GM19463 (cell line): ENCODE results near the gene LILRA6.
"Not testable (repeated sequence)": the region's sequence is repeated elsewhere in the genome, so short reads cannot be mapped to it uniquely, and the experiment has no call there.

Experiments used
- ATAC-seq: cut with Tn5 transposase; IDR thresholded peaks from one replicate; pipeline ENCODE4 v1.9.1; 2021; ENCODE audit warnings: mild to moderate bottlenecking, moderate library complexity; ENCODE audit not compliant: unreplicated experiment

Gene LILRA6

GRCh38 chr19:54268936-54269335, 26.3 kb upstream of the LILRA6 start:
- no peak for ATAC-seq

DNA sequence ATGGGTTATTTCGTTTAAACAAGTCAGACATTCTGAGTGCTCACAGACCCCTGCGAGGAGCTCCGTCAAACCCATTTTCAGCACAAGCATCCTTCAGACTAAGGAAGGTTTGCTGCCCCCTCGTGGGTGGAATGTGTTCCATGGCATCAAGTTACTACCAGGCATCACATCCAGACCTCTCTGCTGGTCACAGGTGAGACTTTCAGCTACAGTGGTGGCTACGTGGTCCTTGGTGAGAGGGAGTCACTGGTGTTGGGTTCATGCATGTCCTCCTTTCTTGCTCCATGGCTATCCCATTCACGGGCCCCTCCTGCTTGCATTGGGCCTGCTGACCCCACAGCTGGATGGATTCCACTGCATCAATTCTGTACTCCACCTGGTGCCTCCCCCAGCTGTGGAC, 23.5 kb upstream of the LILRA6 start:
- ATAC-seq = no peak

DNA sequence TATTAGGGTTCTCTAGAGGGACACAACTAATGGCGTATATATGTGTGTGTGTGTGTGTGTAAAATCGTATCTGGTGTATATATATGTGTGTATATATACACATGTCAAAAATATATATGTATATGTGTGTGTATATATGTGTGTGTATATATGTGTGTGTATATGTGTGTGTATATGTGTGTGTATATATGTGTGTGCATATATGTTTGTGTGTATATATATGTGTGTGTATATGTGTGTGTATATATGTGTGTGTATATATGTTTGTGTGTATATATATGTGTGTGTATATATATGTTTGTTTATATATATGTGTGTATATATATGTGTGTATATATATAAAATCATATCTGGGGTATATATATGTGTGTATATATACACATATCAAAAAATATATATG, 19.9 kb upstream of the LILRA6 start:
- ATAC-seq = no peak

DNA sequence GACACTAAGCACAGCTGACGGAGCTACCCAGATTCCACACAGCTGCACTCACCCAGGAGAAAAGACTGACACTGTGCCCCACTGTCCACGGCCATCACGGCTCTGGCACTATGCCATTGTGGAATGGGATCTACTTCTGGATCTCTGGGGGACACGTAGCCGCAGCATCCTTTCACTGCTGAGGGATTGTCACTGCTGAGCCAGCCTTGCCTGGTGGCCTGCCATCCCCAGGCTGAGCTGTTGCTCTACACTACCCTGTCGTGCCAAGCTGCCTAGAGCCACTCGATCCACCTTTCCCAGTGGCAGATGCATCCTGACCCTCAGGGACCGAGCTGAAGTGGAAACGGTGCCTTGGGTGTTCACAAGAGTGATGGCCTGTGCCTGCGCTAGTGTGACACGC, 19.5 kb upstream of the LILRA6 start:
- ATAC-seq = no peak

DNA sequence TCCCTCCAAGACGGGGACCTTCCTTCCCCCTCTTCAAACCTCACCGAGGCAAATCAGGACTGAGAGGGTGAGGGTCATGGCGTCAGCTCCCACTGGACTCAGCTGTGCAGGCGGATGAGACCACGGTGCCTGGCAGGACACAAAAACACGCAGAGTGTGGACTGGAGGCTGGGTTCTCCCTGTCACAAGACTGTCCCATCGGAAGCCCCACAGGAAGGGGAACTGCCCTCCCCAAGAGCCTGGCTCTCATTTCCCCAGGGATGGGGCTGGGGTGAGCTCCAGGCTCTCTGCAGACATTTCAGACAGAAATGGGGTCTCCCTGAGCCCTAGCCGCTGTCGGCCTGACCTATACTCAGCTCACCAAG, 14.5 kb upstream of the LILRA6 start, which contains the start of gene LILRB5:
Gene LILRB5 (minus strand): TSS at position 158 of the 365 bp plus-strand sequence. CDS start 80 bp downstream, at position 78.
- ATAC-seq = no peak

GRCh38 chr19:54256250-54257115, 13.9 kb upstream of the LILRA6 start:
- no peak for ATAC-seq

DNA sequence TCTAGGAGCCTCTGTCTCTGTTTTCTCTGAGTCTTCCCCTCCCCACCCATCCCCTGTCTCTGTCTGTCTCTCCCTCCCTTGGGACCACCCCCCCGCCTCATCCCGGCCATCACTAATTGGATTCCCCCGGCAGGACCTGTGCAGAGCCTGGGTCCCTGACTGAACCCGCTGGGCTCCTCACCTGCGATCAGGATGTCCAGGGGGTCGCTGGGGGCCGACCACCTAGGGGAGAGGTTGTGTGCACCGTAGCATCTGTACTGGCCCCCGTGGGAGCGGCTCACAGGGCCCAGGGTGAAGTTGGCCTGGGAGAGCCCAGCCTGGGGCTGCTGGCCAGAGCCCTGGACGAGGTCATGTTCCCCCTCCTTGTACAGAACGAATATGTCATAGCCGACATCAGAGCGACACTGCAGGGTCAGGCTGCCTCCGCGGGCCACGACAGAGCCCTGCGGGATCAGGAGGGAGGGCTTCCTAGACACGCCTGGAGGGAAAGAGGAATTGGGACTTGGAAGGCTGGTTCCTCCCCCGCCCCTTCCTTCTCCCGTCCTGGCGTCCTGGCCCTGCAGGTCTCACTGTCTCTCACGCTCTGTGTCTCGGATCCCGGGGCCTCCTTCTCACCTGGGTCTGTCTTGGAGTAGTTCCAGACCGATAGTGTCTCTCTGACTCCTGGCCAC, 12.7 kb upstream of the LILRA6 start:
- no peak for ATAC-seq

- no peak for ATAC-seq
Observed at GRCh38 chr19:54254195-54254906, 11.8 kb upstream of the LILRA6 start.

DNA sequence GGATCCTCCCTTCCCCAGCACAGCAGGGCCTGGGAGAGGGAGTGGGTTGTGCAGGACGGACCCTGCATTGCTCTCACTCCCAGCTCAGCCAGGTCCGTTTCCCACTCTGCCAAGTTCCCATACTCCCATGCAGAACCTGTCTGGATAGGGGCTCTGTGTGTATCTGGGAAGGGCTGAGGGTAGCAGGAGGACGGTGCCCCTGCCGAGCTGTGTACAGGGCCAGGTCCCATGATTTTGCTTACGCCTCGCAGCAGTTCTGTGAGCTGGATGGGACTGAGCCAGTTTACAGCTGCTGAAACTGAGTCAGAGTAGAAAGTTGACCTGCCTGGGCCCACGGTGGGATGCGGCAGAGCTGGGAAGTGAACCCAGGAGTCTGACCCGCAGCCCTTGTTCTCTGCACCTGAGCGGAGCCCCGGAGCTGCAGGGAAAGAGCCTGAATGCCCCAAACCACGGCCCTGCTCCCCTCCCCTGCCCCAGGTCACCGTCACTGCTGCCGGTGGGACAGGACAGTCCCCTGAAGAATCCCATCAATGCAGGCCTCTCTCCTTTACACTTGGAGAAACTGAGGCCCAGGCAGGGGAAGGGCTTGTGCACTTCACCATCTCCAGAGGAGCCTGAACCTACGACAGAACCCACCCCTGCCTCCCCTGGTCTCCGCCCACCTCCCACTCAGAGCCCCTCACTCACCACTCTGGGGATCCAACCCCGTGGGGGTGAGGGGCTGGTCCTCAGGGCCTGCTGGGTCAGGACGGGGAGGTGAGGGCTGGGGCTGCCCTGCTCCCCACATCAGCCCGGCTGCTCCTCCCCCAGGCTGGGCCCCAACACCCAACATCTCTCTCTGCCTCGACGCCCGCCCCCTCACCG, 11.0 kb upstream of the LILRA6 start:
- ATAC-seq = no peak

GRCh38 chr19:54252845-54253244, 10.3 kb upstream of the LILRA6 start:
- no peak for ATAC-seq

- no peak for ATAC-seq
Observed at GRCh38 chr19:54252243-54252642, 9.7 kb upstream of the LILRA6 start.

DNA sequence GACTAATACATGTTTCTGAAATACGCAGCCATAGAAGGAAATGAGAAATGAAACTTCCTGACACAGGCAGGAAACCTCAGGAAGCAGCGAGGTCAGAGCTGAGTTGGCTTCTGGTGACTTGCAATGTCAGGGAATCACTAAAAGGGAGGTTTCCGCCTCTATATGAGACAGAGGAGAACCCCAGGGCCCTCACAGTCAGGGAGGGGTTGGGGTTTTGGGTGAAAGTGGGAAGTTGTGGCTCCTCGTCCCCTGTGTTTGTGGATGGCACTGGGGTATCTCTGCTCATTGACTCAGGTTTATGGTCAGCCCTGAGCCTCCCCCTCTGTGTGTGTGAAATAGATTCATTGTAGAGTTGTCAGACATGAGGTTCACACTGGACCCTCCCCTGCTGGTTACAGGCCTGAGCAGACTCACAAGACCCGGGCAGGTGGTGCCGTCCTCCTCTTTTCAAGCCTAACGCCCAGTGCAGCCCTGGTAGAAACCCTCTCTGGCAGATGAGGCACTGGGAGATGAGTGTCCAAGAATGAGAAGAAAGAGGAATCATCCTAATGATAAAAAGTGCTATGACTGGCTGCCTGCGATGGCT, 5.5 kb upstream of the LILRA6 start:
- ATAC-seq = no peak

GRCh38 chr19:54247106-54247930, 4.7 kb upstream of the LILRA6 start:
- ATAC-seq = no peak

DNA sequence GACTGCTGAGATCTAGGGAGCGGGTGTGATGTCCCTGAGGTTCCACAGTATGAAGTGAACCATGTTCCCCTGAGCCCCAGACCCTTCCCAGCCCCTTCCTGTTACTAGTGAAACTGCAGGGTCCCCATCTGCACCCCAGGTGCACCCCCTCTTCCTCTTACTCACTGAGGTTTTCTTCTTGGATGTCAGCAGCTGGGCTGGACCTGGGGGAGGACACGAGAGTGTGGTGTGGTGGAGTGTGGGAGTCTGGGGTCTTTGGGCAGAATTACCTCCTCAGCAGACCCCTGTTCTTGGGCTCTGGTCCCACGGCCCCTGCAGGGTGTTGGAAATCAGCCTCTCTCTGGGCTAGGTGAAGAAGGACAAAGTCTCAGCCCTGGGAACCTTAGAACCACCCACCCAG, 3.3 kb upstream of the LILRA6 start:
- ATAC-seq = no peak

DNA sequence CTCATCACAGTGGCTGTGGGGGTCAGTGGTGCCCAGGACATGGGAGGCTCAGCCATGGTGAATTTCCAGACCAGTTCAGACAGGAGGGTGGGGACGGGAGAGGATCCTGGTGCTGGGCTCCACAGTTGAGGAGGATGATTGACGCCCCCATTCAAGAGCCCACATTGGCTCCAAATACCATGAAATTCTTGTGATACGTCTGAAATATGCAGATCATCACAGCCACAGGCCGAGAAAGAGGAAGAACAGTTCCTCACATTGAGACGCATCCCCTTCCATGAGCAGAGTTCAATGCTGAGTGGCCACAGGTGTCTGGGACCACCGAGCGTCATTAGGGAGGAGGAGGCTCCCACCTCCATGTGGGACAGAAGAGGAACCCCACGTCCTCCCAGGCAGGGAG, 1.2 kb upstream of the LILRA6 start:
- not testable (repeated sequence) for ATAC-seq

DNA sequence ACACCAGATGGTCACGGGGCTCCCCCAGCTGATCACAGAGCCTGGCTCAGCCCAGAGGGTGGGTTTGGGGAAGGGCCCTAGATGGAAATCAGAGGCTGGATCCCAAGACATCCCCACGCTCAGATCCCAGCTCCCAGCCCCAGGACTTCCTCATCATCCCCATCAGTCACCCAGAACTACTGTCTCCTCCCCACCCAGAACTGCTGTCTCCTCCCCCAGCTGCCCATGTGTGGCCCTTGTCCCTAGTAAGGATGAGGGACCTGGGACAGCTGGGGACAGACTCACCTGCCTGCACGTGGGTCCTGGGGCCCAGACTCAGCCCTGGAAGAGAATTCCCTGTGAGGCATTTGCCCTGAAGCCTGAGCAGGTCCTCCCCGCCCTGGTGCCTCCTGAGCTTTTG, 356 bp downstream of the LILRA6 start:
- not testable (repeated sequence) for ATAC-seq

DNA sequence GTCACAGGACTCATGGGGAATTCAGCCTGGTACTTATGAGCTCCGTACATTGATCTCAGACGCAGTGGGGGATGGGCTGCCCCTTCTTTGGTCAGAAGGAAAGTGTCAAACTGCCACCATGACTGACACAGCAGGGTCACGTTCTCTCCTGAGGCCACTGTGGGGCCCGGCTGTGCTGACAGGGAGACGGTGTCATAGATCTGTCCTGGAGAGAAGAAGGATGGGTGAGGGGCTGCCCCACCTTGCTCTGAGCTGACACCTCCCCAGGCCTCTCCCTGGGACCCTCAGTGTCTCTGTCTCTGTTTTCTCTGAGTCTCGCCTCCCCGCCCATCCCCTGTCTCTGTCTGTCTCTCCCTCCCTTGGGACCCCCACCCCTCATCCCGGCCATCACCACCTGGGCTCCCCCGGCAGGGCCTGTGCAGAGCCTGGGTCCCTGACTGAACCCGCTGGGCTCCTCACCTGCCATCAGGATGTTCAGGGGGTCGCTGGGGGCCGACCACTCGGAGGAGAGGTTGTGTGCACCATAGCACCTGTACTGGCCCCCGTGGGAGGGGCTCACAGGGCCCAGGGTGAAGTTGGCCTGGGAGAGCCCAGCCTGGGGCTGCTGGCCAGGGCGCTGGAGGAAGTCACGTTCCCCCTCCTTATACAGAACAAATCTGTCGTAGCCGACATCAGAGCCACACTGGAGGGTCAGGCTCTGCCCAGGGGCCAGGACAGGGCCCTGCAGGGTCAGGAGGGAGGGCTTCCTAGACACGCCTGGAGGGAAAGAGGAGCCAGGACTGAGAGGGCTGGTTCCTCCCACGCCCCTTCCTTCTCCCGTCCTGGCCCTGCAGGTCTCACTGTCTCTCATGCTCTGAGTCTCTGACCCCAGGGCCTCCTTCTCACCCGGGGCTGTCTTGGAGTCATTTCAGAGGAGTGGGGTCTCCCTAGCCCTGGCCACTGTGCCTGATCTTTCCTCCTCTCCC, 1.9 kb downstream of the LILRA6 start:
- ATAC-seq = not testable (repeated sequence)
